ENCODE results near the gene FDXACB1. TPM values are rescaled to one million over a fixed set of nuclear protein-coding genes. Genes with fewer than 3 reads are reported as not detected.

FDXACB1 gene
- total RNA-seq, 3 donors from 2014 or later (not counting 1 experiment from before 2014, with no cell fraction given) = 2.0 to 4.0 (median 3.3) TPM

GRCh38 chr11:111882202-111882601, 3.2 kb upstream of the FDXACB1 start:
- H3K4me3 ChIP-seq (ENCODE audit: low read length) = no peak overlapping the region
- no peaks in the 10 kb centered on the region for H3K36me3 Mint-ChIP-seq
- 98% methylated on average over 4 of the region's 5 CpGs for WGBS (ENCODE audit: insufficient coverage)
- ATAC-seq (no peak), DNase-seq (no peak)
- H3K27ac ChIP-seq (ENCODE audit: low read length) = no peak overlapping the region
- H3K4me1 ChIP-seq (ENCODE audit: control insufficient read depth, insufficient read depth, low read length) = peaks cover 13% of the 10 kb centered on the region
- no peak overlapping the region for H3K27ac Mint-ChIP-seq
- TF ChIP-seq, protein P1, sequence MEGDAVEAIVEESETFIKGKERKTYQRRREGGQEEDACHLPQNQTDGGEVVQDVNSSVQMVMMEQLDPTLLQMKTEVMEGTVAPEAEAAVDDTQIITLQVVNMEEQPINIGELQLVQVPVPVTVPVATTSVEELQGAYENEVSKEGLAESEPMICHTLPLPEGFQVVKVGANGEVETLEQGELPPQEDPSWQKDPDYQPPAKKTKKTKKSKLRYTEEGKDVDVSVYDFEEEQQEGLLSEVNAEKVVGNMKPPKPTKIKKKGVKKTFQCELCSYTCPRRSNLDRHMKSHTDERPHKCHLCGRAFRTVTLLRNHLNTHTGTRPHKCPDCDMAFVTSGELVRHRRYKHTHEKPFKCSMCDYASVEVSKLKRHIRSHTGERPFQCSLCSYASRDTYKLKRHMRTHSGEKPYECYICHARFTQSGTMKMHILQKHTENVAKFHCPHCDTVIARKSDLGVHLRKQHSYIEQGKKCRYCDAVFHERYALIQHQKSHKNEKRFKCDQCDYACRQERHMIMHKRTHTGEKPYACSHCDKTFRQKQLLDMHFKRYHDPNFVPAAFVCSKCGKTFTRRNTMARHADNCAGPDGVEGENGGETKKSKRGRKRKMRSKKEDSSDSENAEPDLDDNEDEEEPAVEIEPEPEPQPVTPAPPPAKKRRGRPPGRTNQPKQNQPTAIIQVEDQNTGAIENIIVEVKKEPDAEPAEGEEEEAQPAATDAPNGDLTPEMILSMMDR (IDR thresholded peaks at IDR 0.05) = no peak
- intact Hi-C loops (cut with micrococcal nuclease) = no loop called here
- H3K4me1 Mint-ChIP-seq = peaks cover 19 to 24% of the 10 kb centered on the region in 2 donors
- H3K4me3 Mint-ChIP-seq = no peak overlapping the region
- no peaks in the 10 kb centered on the region for H3K9me3 ChIP-seq (ENCODE audit: control insufficient read depth, insufficient read depth, low read length)
- H3K9me3 Mint-ChIP-seq = no peaks in the 10 kb centered on the region
- H3K36me3 ChIP-seq (ENCODE audit: control insufficient read depth, insufficient read depth, low read length) = no peaks in the 10 kb centered on the region
- H3K27me3 ChIP-seq (ENCODE audit: control insufficient read depth, insufficient read depth, low read length) = no peaks in the 10 kb centered on the region
- H3K27me3 Mint-ChIP-seq (ENCODE audit: low read depth in 2 of 2) = no peaks in the 10 kb centered on the region

DNA sequence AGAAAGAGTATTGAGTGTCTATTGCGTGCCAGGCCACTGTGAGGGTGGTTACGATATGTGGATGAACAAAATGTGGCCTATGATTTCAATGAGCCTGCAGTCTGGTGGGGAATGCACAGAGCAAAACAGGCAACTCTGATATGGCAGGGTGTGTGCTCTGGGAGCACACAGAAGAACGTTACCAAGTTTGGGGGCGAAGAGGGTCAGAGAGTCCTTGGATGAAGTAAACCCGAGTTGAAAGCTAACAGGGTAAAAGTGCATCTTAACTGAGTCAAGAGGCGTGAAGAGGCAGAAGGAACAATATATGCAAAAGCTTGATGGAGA, 634 bp upstream of the FDXACB1 start:
- TF ChIP-seq, protein P1 (IDR thresholded peaks at IDR 0.05) = no peak
- Mint-ChIP-seq H3K27ac (peak overlapping the region; percentile 98 to 100), H3K27me3 (ENCODE audit: low read depth in 2 of 2) (no peaks in the 10 kb centered on the region), H3K4me1 (peaks cover 19 to 24% of the 10 kb centered on the region in 2 donors), H3K4me3 (peak overlapping the region; percentile 99), H3K9me3 (no peaks in the 10 kb centered on the region), H3K36me3 (no peaks in the 10 kb centered on the region)
- ATAC-seq = no peak
- Histone ChIP-seq H3K27ac (ENCODE audit: low read length) (peak overlapping the region; percentile 99), H3K36me3 (ENCODE audit: control insufficient read depth, insufficient read depth, low read length) (peaks cover 3% of the 10 kb centered on the region), H3K4me1 (ENCODE audit: control insufficient read depth, insufficient read depth, low read length) (peaks cover 13% of the 10 kb centered on the region), H3K9me3 (ENCODE audit: control insufficient read depth, insufficient read depth, low read length) (no peaks in the 10 kb centered on the region), H3K27me3 (ENCODE audit: control insufficient read depth, insufficient read depth, low read length) (no peaks in the 10 kb centered on the region), H3K4me3 (ENCODE audit: low read length) (peak overlapping the region; percentile 78)
- WGBS (ENCODE audit: insufficient coverage) = 59% methylated on average over 6 of the region's 6 CpGs
- DNase-seq = no peak
- intact Hi-C loops (cut with micrococcal nuclease) = loop anchor here (1.0 to 2.0 kb wide), 6 partner anchors 8 to 207 kb away; partner anchors contain the start of genes ALG9, PPP2R1B, SDHD and TIMM8B

GRCh38 chr11:111878385-111878848, 548 bp downstream of the FDXACB1 start:
- ATAC-seq (peak in 1 of 3 donors; percentile 0), DNase-seq (no peak)
- H3K4me1 ChIP-seq (ENCODE audit: control insufficient read depth, insufficient read depth, low read length) = peaks cover 13% of the 10 kb centered on the region
- Mint-ChIP-seq H3K27ac (peak overlapping the region; percentile 98 to 100), H3K4me3 (peak overlapping the region; percentile 99), H3K27me3 (ENCODE audit: low read depth in 2 of 2) (no peaks in the 10 kb centered on the region), H3K4me1 (peaks cover 19 to 24% of the 10 kb centered on the region in 2 donors), H3K9me3 (no peaks in the 10 kb centered on the region), H3K36me3 (no peaks in the 10 kb centered on the region)
- H3K9me3 ChIP-seq (ENCODE audit: control insufficient read depth, insufficient read depth, low read length) = no peaks in the 10 kb centered on the region
- TF ChIP-seq, protein P1 (IDR thresholded peaks at IDR 0.05) = no peak
- H3K36me3 ChIP-seq (ENCODE audit: control insufficient read depth, insufficient read depth, low read length) = peaks cover 3% of the 10 kb centered on the region
- intact Hi-C loops (cut with micrococcal nuclease) = loop anchor here (2.0 kb wide), 1 partner anchor 112 kb away; the partner anchor contains the start of gene PPP2R1B
- peak overlapping the region; percentile 99 for H3K27ac ChIP-seq (ENCODE audit: low read length)
- no peaks in the 10 kb centered on the region for H3K27me3 ChIP-seq (ENCODE audit: control insufficient read depth, insufficient read depth, low read length)
- 0% methylated on average over 12 of the region's 13 CpGs for WGBS (ENCODE audit: insufficient coverage)
- H3K4me3 ChIP-seq (ENCODE audit: low read length) = peak overlapping the region; percentile 78

GRCh38 chr11:111871693-111872161, 7.2 kb downstream of the FDXACB1 start:
- H3K9me3 Mint-ChIP-seq = no peaks in the 10 kb centered on the region
- H3K36me3 Mint-ChIP-seq = no peaks in the 10 kb centered on the region
- 67% methylated on average over 5 of the region's 5 CpGs for WGBS (ENCODE audit: insufficient coverage)
- TF ChIP-seq, protein P1 (IDR thresholded peaks at IDR 0.05) = no peak
- peak overlapping the region; percentile 63 for H3K4me3 ChIP-seq (ENCODE audit: low read length)
- H3K27ac Mint-ChIP-seq = peak overlapping the region; percentile 86 to 94
- DNase-seq = no peak
- peaks cover 14 to 19% of the 10 kb centered on the region in 2 donors for H3K4me1 Mint-ChIP-seq
- H3K4me3 Mint-ChIP-seq = peak overlapping the region; percentile 86
- H3K36me3 ChIP-seq (ENCODE audit: control insufficient read depth, insufficient read depth, low read length) = peaks cover 11% of the 10 kb centered on the region
- ATAC-seq = no peak
- intact Hi-C loops (cut with micrococcal nuclease) = loop anchor here (1.0 to 2.0 kb wide), 3 partner anchors 8 to 203 kb away; partner anchors contain the start of genes CFAP68, FDXACB1, NKAPD1 and PIH1D2
- H3K27ac ChIP-seq (ENCODE audit: low read length) = peak overlapping the region; percentile 73
- no peaks in the 10 kb centered on the region for H3K9me3 ChIP-seq (ENCODE audit: control insufficient read depth, insufficient read depth, low read length)
- H3K27me3 ChIP-seq (ENCODE audit: control insufficient read depth, insufficient read depth, low read length) = no peaks in the 10 kb centered on the region
- H3K27me3 Mint-ChIP-seq (ENCODE audit: low read depth in 2 of 2) = no peaks in the 10 kb centered on the region
- H3K4me1 ChIP-seq (ENCODE audit: control insufficient read depth, insufficient read depth, low read length) = peaks cover 9% of the 10 kb centered on the region

All from natural killer cell (primary cell).